Fibroblast of skin of abdomen (primary cell): ENCODE results near the gene PHOX2A.

Source experiments
- DNase-seq: peaks from one replicate; pipeline ENCODE4 v3.0.0-alpha.2; 2013

The PHOX2A gene

GRCh38 chr11:72233056-72233772 lies 10.8 kb downstream of the PHOX2A start:
- no peak for DNase-seq

GRCh38 chr11:72232260-72233055 lies 11.5 kb downstream of the PHOX2A start:
- no peak for DNase-seq

GRCh38 chr11:72231396-72232259 lies 12.3 kb downstream of the PHOX2A start:
- no peak for DNase-seq

GRCh38 chr11:72230764-72231365 lies 13.1 kb downstream of the PHOX2A start:
- DNase-seq, result no peak

GRCh38 chr11:72229925-72230763 lies 13.8 kb downstream of the PHOX2A start:
- no peak for DNase-seq

- no peak for DNase-seq
Measured at GRCh38 chr11:72229336-72229924, 14.5 kb downstream of the PHOX2A start.

- DNase-seq, result no peak
Measured at GRCh38 chr11:72228844-72229231, 15.1 kb downstream of the PHOX2A start.

- DNase-seq, result no peak
Measured at GRCh38 chr11:72228229-72228843, 15.6 kb downstream of the PHOX2A start.

- peak; percentile 28 for DNase-seq
Measured at GRCh38 chr11:72227316-72228228, 16.4 kb downstream of the PHOX2A start.

GRCh38 chr11:72226701-72227100 lies 17.3 kb downstream of the PHOX2A start:
- DNase-seq, result no peak

GRCh38 chr11:72225411-72225951 lies 18.5 kb downstream of the PHOX2A start:
- no peak for DNase-seq

GRCh38 chr11:72224564-72225410 lies 19.2 kb downstream of the PHOX2A start, which contains the start of gene INPPL1:
Gene INPPL1 (plus strand): TSS chr11:72224767. CDS start chr11:72224985, 218 bp downstream.
- DNase-seq, result peak; percentile 44

- peak; percentile 79 for DNase-seq
Measured at GRCh38 chr11:72223615-72224563, 20.1 kb downstream of the PHOX2A start.

- DNase-seq, result peak; percentile 95
Measured at GRCh38 chr11:72222907-72223614, 20.9 kb downstream of the PHOX2A start.

- DNase-seq, result no peak
Measured at GRCh38 chr11:72222106-72222891, 21.7 kb downstream of the PHOX2A start.
